B cell (primary cell): ENCODE results near the gene JKAMP.

Experiments used
- EZH2 ChIP-seq: IDR thresholded peaks from 2 replicates; pipeline ENCODE4 v1.6.1; 2012; ENCODE audit warnings: borderline replicate concordance, low read depth, mild to moderate bottlenecking, moderate library complexity, low read length; ENCODE audit not compliant: insufficient read depth, poor library complexity, severe bottlenecking
- TF ChIP-seq, protein P1 (sequence below): fragments of 200-600 bp; IDR thresholded peaks from one replicate; pipeline ENCODE4 v1.8.0; 2022; ENCODE audit warnings: antibody characterized with exemption, mild to moderate bottlenecking

DNA sequence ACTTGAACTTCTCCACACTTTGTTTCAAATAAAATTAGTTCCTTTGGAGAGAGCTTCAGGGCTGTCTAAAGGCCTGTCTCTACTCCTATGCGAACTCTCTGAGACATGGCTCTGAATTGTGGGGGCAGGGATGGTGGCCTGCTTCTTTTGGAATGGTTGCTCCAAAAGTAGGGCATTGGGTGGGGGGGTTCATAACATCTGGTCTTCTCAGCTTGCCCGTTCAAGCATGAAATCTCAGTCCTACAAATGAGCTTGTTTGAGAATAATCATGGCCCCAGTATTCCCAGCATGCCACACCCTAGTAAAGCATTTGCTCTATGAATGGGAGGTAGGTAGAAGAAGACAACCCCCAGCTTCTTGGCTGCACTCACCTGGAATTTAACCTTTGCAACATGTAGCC lies 25.8 kb upstream of the JKAMP start:
- TF ChIP-seq, protein P1, sequence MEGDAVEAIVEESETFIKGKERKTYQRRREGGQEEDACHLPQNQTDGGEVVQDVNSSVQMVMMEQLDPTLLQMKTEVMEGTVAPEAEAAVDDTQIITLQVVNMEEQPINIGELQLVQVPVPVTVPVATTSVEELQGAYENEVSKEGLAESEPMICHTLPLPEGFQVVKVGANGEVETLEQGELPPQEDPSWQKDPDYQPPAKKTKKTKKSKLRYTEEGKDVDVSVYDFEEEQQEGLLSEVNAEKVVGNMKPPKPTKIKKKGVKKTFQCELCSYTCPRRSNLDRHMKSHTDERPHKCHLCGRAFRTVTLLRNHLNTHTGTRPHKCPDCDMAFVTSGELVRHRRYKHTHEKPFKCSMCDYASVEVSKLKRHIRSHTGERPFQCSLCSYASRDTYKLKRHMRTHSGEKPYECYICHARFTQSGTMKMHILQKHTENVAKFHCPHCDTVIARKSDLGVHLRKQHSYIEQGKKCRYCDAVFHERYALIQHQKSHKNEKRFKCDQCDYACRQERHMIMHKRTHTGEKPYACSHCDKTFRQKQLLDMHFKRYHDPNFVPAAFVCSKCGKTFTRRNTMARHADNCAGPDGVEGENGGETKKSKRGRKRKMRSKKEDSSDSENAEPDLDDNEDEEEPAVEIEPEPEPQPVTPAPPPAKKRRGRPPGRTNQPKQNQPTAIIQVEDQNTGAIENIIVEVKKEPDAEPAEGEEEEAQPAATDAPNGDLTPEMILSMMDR = no peak
- TF ChIP-seq EZH2 = no peak
